Measurements from ENCODE around the gene CD300E. TPM values are rescaled to one million over a fixed set of nuclear protein-coding genes. Genes with fewer than 3 reads are reported as not detected.

CD300E gene
- total RNA-seq, 1 experiment from 2014 or later = not detected

- CTCF ChIA-PET = no interaction called here
- POLR2A ChIA-PET (ENCODE audit: low non-redundant PET) = interaction anchor here (0.6 kb wide), 1 partner anchor 29 kb away, joined by 3 read pairs; no protein-coding TSS in a partner anchor
- Histone ChIP-seq H3K27me3 (replicated peaks; ENCODE audit: insufficient read depth, low read depth, low read length, poor library complexity) (peaks cover 6% of the 10 kb centered on the region), H3K9me3 (ENCODE audit: low read depth, low read length, poor library complexity, severe bottlenecking) (no peaks in the 10 kb centered on the region), H3K4me3 (ENCODE audit: low read depth, low read length, poor library complexity, severe bottlenecking) (no peak overlapping the region), H3K4me1 (ENCODE audit: insufficient read depth, low read length, poor library complexity, severe bottlenecking) (no peaks in the 10 kb centered on the region), H3K27ac (ENCODE audit: low read depth, low read length, poor library complexity, severe bottlenecking) (no peak overlapping the region), H3K36me3 (ENCODE audit: insufficient read depth, low read length, poor library complexity, severe bottlenecking) (no peaks in the 10 kb centered on the region)
- TF ChIP-seq EZH2 (IDR thresholded peaks at IDR 0.05; ENCODE audit: borderline replicate concordance, low read depth, low read length, poor library complexity, severe bottlenecking) (no peak), CTCF (conservative IDR thresholded peaks at IDR 0.05; ENCODE audit: low read depth, low read length) (no peak)
- intact Hi-C loops (cut with micrococcal nuclease; ENCODE audit: unreplicated experiment) = no loop called here
- no peak for DNase-seq (ENCODE audit: low spot score)
- no TSS peak for BruUV-seq (replicated peaks)
These were observed 28.3 kb downstream of the CD300E start for GRCh38 chr17:74595037-74595750.

GRCh38 chr17:74592087-74592990 is 31.2 kb downstream of the CD300E start, which contains the start of gene CD300LD:
CD300LD (minus strand) TSS chr17:74592283; CDS start chr17:74592202, 81 bp downstream.
- Histone ChIP-seq H3K4me3 (ENCODE audit: low read depth, low read length, poor library complexity, severe bottlenecking) (no peak within 1 kb of the TSS), H3K36me3 (ENCODE audit: insufficient read depth, low read length, poor library complexity, severe bottlenecking) (no peaks in the 10 kb centered on the region), H3K27ac (ENCODE audit: low read depth, low read length, poor library complexity, severe bottlenecking) (no peak within 1 kb of the TSS), H3K27me3 (replicated peaks; ENCODE audit: insufficient read depth, low read depth, low read length, poor library complexity) (peaks cover 6% of the 10 kb centered on the region), H3K4me1 (ENCODE audit: insufficient read depth, low read length, poor library complexity, severe bottlenecking) (no peaks in the 10 kb centered on the region), H3K9me3 (ENCODE audit: low read depth, low read length, poor library complexity, severe bottlenecking) (no peaks in the 10 kb centered on the region)
- DNase-seq (ENCODE audit: low spot score) = no peak
- ChIA-PET CTCF (no interaction called here), POLR2A (ENCODE audit: low non-redundant PET) (no interaction called here)
- no TSS peak for BruUV-seq (replicated peaks)
- intact Hi-C loops (cut with micrococcal nuclease; ENCODE audit: unreplicated experiment) = no loop called here
- no peak for TF ChIP-seq CTCF (conservative IDR thresholded peaks at IDR 0.05; ENCODE audit: low read depth, low read length)
- TF ChIP-seq EZH2 (IDR thresholded peaks at IDR 0.05; ENCODE audit: borderline replicate concordance, low read depth, low read length, poor library complexity, severe bottlenecking) = no peak

- TF ChIP-seq EZH2 (IDR thresholded peaks at IDR 0.05; ENCODE audit: borderline replicate concordance, low read depth, low read length, poor library complexity, severe bottlenecking) (no peak), CTCF (conservative IDR thresholded peaks at IDR 0.05; ENCODE audit: low read depth, low read length) (no peak)
- no TSS peak for BruUV-seq (replicated peaks)
- no peaks in the 10 kb centered on the region for H3K4me1 ChIP-seq (ENCODE audit: insufficient read depth, low read length, poor library complexity, severe bottlenecking)
- POLR2A ChIA-PET (ENCODE audit: low non-redundant PET) = no interaction called here
- no peaks in the 10 kb centered on the region for H3K9me3 ChIP-seq (ENCODE audit: low read depth, low read length, poor library complexity, severe bottlenecking)
- H3K36me3 ChIP-seq (ENCODE audit: insufficient read depth, low read length, poor library complexity, severe bottlenecking) = no peaks in the 10 kb centered on the region
- DNase-seq (ENCODE audit: low spot score) = no peak
- intact Hi-C loops (cut with micrococcal nuclease; ENCODE audit: unreplicated experiment) = no loop called here
- peaks cover 6% of the 10 kb centered on the region for H3K27me3 ChIP-seq (replicated peaks; ENCODE audit: insufficient read depth, low read depth, low read length, poor library complexity)
- H3K27ac ChIP-seq (ENCODE audit: low read depth, low read length, poor library complexity, severe bottlenecking) = no peak overlapping the region
- no peak overlapping the region for H3K4me3 ChIP-seq (ENCODE audit: low read depth, low read length, poor library complexity, severe bottlenecking)
- CTCF ChIA-PET = interaction anchor here (0.6 kb wide), 1 partner anchor 145 kb away, joined by 5 read pairs; the partner anchor contains the start of gene RAB37
These were observed 32.0 kb downstream of the CD300E start for GRCh38 chr17:74591503-74591902.

All from A673 (cell line).